Epithelial cell of proximal tubule (primary cell): Measurements from ENCODE around the gene MAST4. TPM values are rescaled to one million over a fixed set of nuclear protein-coding genes. Genes with fewer than 3 reads are reported as not detected.

Experiments
- DNase-seq: peaks from one replicate; pipeline ENCODE4 v3.0.0-alpha.2; 2011; ENCODE audit warnings: low read depth
- H3K4me3 ChIP-seq: 2 replicates; pipeline ENCODE4 v1.5.1; 2011; ENCODE audit warnings: low read depth, mild to moderate bottlenecking, low read length
- CTCF ChIP-seq: conservative IDR thresholded peaks from 2 replicates; pipeline ENCODE4 v1.5.1; 2012; ENCODE audit warnings: low read depth, mild to moderate bottlenecking, low read length
- total RNA-seq: library from RNA; depleted of rRNA; stranded (reverse); fragments of >200 nt; gene quantifications from 2 replicates; pipeline ENCODE4 v1.2.3, GENCODE V29; 2015

MAST4 gene
- total RNA-seq, 1 donor from 2014 or later, result 17.3 TPM

GRCh38 chr5:67139030-67139429 lies 542.8 kb downstream of the MAST4 start:
- no peak for TF ChIP-seq CTCF
- no peak for DNase-seq
- no peak overlapping the region for H3K4me3 ChIP-seq

GRCh38 chr5:67140413-67140812 lies 544.2 kb downstream of the MAST4 start:
- TF ChIP-seq CTCF, result no peak
- H3K4me3 ChIP-seq, result no peak overlapping the region
- DNase-seq, result no peak

GRCh38 chr5:67141644-67142043 lies 545.5 kb downstream of the MAST4 start:
- DNase-seq, result no peak
- no peak for TF ChIP-seq CTCF
- H3K4me3 ChIP-seq, result no peak overlapping the region

- DNase-seq, result no peak
- TF ChIP-seq CTCF, result no peak
- no peak overlapping the region for H3K4me3 ChIP-seq
These were observed 546.6 kb downstream of the MAST4 start for GRCh38 chr5:67142816-67143215.

DNA sequence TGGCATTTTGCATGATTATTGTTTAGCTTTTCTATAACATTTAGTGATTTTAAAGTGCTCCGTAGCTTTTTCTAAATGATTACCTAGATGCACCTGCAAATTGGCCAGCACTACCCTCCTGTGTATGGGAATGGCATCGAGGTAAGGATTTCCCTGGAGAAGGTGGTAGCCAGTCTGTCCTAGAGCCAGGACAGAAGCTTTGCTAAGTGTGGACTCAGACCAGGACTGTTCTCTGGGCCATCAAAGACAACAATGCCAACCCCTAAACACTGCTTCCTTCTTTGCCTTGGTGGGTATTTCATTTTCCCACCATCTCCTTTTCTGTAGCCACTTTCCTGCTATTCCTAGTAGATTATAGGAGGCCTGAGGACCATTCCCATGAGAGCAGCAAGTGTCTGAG lies 547.4 kb downstream of the MAST4 start:
- DNase-seq, result no peak
- TF ChIP-seq CTCF, result no peak
- no peak overlapping the region for H3K4me3 ChIP-seq

GRCh38 chr5:67144183-67144639 lies 548.0 kb downstream of the MAST4 start:
- DNase-seq, result no peak
- no peak for TF ChIP-seq CTCF
- H3K4me3 ChIP-seq, result no peak overlapping the region

GRCh38 chr5:67146574-67146973 lies 550.4 kb downstream of the MAST4 start:
- H3K4me3 ChIP-seq, result no peak overlapping the region
- TF ChIP-seq CTCF, result no peak
- DNase-seq, result no peak
